Measurements from ENCODE around the gene ENAH. TPM values are rescaled to one million over a fixed set of nuclear protein-coding genes. Genes with fewer than 3 reads are reported as not detected.
"Not testable (repeated sequence)": the region's sequence is repeated elsewhere in the genome, so short reads cannot be mapped to it uniquely, and the experiment has no call there.

Gene ENAH
- total RNA-seq, 2 experiments from 2014 or later: not detected

GRCh38 chr1:225479341-225479740 lies 173.6 kb downstream of the ENAH start:
- no peaks in the 10 kb centered on the region for H3K9me3 Mint-ChIP-seq (ENCODE audit: insufficient read depth)
- peaks cover 12% of the 10 kb centered on the region for H3K36me3 Mint-ChIP-seq (ENCODE audit: low read depth)
- CTCF ChIA-PET: interaction anchor here (1.0 to 6.3 kb wide), 8 partner anchors 8 to 508 kb away, joined by 3 to 37 read pairs (median 6); no protein-coding TSS in a partner anchor
- DNase-seq (no peak), ATAC-seq (no peak)
- POLR2A ChIA-PET: interaction anchor here (1.2 kb wide), 1 partner anchor 299 kb away, joined by 3 read pairs; no protein-coding TSS in a partner anchor
- H3K27ac Mint-ChIP-seq: peak overlapping the region; percentile 19
- H3K4me3 Mint-ChIP-seq: no peak overlapping the region
- H3K4me1 Mint-ChIP-seq (ENCODE audit: low read depth): peaks cover 40% of the 10 kb centered on the region
- H3K27me3 Mint-ChIP-seq (ENCODE audit: low read depth): peaks cover 14% of the 10 kb centered on the region

GRCh38 chr1:225477296-225477911 lies 175.5 kb downstream of the ENAH start:
- no peak for ATAC-seq
- no peaks in the 10 kb centered on the region for H3K9me3 Mint-ChIP-seq (ENCODE audit: insufficient read depth)
- peaks cover 53% of the 10 kb centered on the region for H3K4me1 Mint-ChIP-seq (ENCODE audit: low read depth)
- ChIA-PET CTCF (interaction anchor here (0.6 to 6.3 kb wide), 13 partner anchors 9 to 497 kb away, joined by 3 to 43 read pairs (median 4); partner anchors contain the start of genes LBR and SRP9), POLR2A (interaction anchor here (1.7 to 3.4 kb wide), 2 partner anchors 10 to 300 kb away, joined by 5 to 23 read pairs; partner anchors contain the start of gene SRP9)
- no peak overlapping the region for H3K4me3 Mint-ChIP-seq
- H3K27ac Mint-ChIP-seq: peak overlapping the region; percentile 87
- H3K36me3 Mint-ChIP-seq (ENCODE audit: low read depth): peaks cover 12% of the 10 kb centered on the region
- no peak for DNase-seq
- peaks cover 8% of the 10 kb centered on the region for H3K27me3 Mint-ChIP-seq (ENCODE audit: low read depth)

- Mint-ChIP-seq H3K36me3 (ENCODE audit: low read depth) (peaks cover 12% of the 10 kb centered on the region), H3K27me3 (ENCODE audit: low read depth) (peaks cover 5% of the 10 kb centered on the region), H3K27ac (peak overlapping the region; percentile 87), H3K9me3 (ENCODE audit: insufficient read depth) (no peaks in the 10 kb centered on the region), H3K4me3 (no peak overlapping the region), H3K4me1 (ENCODE audit: low read depth) (peaks cover 53% of the 10 kb centered on the region)
- ChIA-PET CTCF (interaction anchor here (0.9 to 4.4 kb wide), 11 partner anchors 8 to 498 kb away, joined by 3 to 43 read pairs (median 4); partner anchors contain the start of genes LBR, SRP9 and TMEM63A), POLR2A (interaction anchor here (0.8 to 3.4 kb wide), 3 partner anchors 9 to 301 kb away, joined by 3 to 23 read pairs (median 5); partner anchors contain the start of gene SRP9)
- DNase-seq: peak; percentile 38
- peak; percentile 16 for ATAC-seq
Observed at GRCh38 chr1:225476538-225476988, 176.4 kb downstream of the ENAH start.

- CTCF ChIA-PET: interaction anchor here (0.8 to 4.4 kb wide), 20 partner anchors 8 to 499 kb away, joined by 3 to 43 read pairs (median 4); partner anchors contain the start of genes LBR, SRP9 and TMEM63A
- no peaks in the 10 kb centered on the region for H3K9me3 Mint-ChIP-seq (ENCODE audit: insufficient read depth)
- H3K4me3 Mint-ChIP-seq: no peak overlapping the region
- peak overlapping the region; percentile 87 for H3K27ac Mint-ChIP-seq
- peaks cover 12% of the 10 kb centered on the region for H3K36me3 Mint-ChIP-seq (ENCODE audit: low read depth)
- ATAC-seq: no peak
- POLR2A ChIA-PET: interaction anchor here (0.8 to 3.4 kb wide), 2 partner anchors 8 to 50 kb away, joined by 3 to 23 read pairs; no protein-coding TSS in a partner anchor
- peak; percentile 30 for DNase-seq
- H3K4me1 Mint-ChIP-seq (ENCODE audit: low read depth): peaks cover 53% of the 10 kb centered on the region
- peaks cover 5% of the 10 kb centered on the region for H3K27me3 Mint-ChIP-seq (ENCODE audit: low read depth)
Observed at GRCh38 chr1:225476100-225476511, 176.8 kb downstream of the ENAH start.

- POLR2A ChIA-PET: interaction anchor here (0.8 to 3.4 kb wide), 2 partner anchors 7 to 49 kb away, joined by 3 to 23 read pairs; no protein-coding TSS in a partner anchor
- H3K36me3 Mint-ChIP-seq (ENCODE audit: low read depth): peaks cover 12% of the 10 kb centered on the region
- peak; percentile 74 for ATAC-seq
- H3K9me3 Mint-ChIP-seq (ENCODE audit: insufficient read depth): no peaks in the 10 kb centered on the region
- H3K4me3 Mint-ChIP-seq: no peak overlapping the region
- no peak overlapping the region for H3K27ac Mint-ChIP-seq
- DNase-seq: peak; percentile 69
- peaks cover 5% of the 10 kb centered on the region for H3K27me3 Mint-ChIP-seq (ENCODE audit: low read depth)
- CTCF ChIA-PET: interaction anchor here (0.6 to 4.4 kb wide), 58 partner anchors 11 to 648 kb away, joined by 3 to 43 read pairs (median 4); partner anchors contain the start of genes LBR, SRP9 and TMEM63A
- H3K4me1 Mint-ChIP-seq (ENCODE audit: low read depth): peaks cover 51% of the 10 kb centered on the region
Observed at GRCh38 chr1:225474986-225475820, 177.7 kb downstream of the ENAH start.

GRCh38 chr1:225474439-225474985 lies 178.4 kb downstream of the ENAH start:
- Mint-ChIP-seq H3K36me3 (ENCODE audit: low read depth) (peaks cover 12% of the 10 kb centered on the region), H3K4me3 (no peak overlapping the region), H3K4me1 (ENCODE audit: low read depth) (peaks cover 51% of the 10 kb centered on the region), H3K27ac (no peak overlapping the region), H3K27me3 (ENCODE audit: low read depth) (peaks cover 5% of the 10 kb centered on the region), H3K9me3 (ENCODE audit: insufficient read depth) (no peaks in the 10 kb centered on the region)
- DNase-seq: no peak
- ATAC-seq: no peak
- ChIA-PET POLR2A (no interaction called here), CTCF (interaction anchor here (0.6 to 4.4 kb wide), 50 partner anchors 11 to 649 kb away, joined by 3 to 43 read pairs (median 4); partner anchors contain the start of genes LBR, SRP9 and TMEM63A)

- H3K27me3 Mint-ChIP-seq (ENCODE audit: low read depth); ATAC-seq; DNase-seq; H3K4me3 Mint-ChIP-seq; H3K9me3 Mint-ChIP-seq (ENCODE audit: insufficient read depth): not testable (repeated sequence)
- Mint-ChIP-seq H3K36me3 (ENCODE audit: low read depth) (peaks cover 12% of the 10 kb centered on the region), H3K27ac (peak overlapping the region; percentile 62), H3K4me1 (ENCODE audit: low read depth) (peaks cover 57% of the 10 kb centered on the region)
- ChIA-PET CTCF (interaction anchor here (0.7 to 4.4 kb wide), 46 partner anchors 9 to 649 kb away, joined by 3 to 43 read pairs (median 4); partner anchors contain the start of genes LBR, SRP9 and TMEM63A), POLR2A (interaction anchor here (0.5 to 1.5 kb wide), 7 partner anchors 13 to 588 kb away, joined by 3 to 7 read pairs (median 3); partner anchors contain the start of genes H3-3A, LBR and SRP9)
Observed at GRCh38 chr1:225473676-225474438, 179.1 kb downstream of the ENAH start.

GRCh38 chr1:225473266-225473665 lies 179.7 kb downstream of the ENAH start:
- H3K27me3 Mint-ChIP-seq (ENCODE audit: low read depth); H3K4me3 Mint-ChIP-seq; H3K9me3 Mint-ChIP-seq (ENCODE audit: insufficient read depth); ATAC-seq: not testable (repeated sequence)
- H3K36me3 Mint-ChIP-seq (ENCODE audit: low read depth): peaks cover 12% of the 10 kb centered on the region
- DNase-seq: peak; percentile 42
- CTCF ChIA-PET: interaction anchor here (0.7 to 4.4 kb wide), 14 partner anchors 9 to 514 kb away, joined by 3 to 25 read pairs (median 3); partner anchors contain the start of genes SRP9 and TMEM63A
- POLR2A ChIA-PET: interaction anchor here (0.5 to 1.5 kb wide), 7 partner anchors 12 to 589 kb away, joined by 3 to 7 read pairs (median 3); partner anchors contain the start of genes H3-3A, LBR and SRP9
- H3K27ac Mint-ChIP-seq: peak overlapping the region; percentile 62
- H3K4me1 Mint-ChIP-seq (ENCODE audit: low read depth): peaks cover 62% of the 10 kb centered on the region

- Mint-ChIP-seq H3K9me3 (ENCODE audit: insufficient read depth) (no peaks in the 10 kb centered on the region), H3K27ac (no peak overlapping the region), H3K4me3 (no peak overlapping the region), H3K36me3 (ENCODE audit: low read depth) (peaks cover 7% of the 10 kb centered on the region), H3K4me1 (ENCODE audit: low read depth) (peaks cover 53% of the 10 kb centered on the region), H3K27me3 (ENCODE audit: low read depth) (no peaks in the 10 kb centered on the region)
- ATAC-seq (no peak), DNase-seq (no peak)
- CTCF ChIA-PET: interaction anchor here (0.6 to 0.9 kb wide), 2 partner anchors 10 to 130 kb away, joined by 3 to 5 read pairs; no protein-coding TSS in a partner anchor
- POLR2A ChIA-PET: interaction anchor here (0.9 to 1.0 kb wide), 3 partner anchors 44 to 528 kb away, joined by 3 to 4 read pairs (median 3); partner anchors contain the start of genes LBR, PYCR2 and SDE2
Observed at GRCh38 chr1:225471453-225472301, 181.2 kb downstream of the ENAH start.

Data from activated CD8-positive, alpha-beta T cell treated with anti-CD3 and anti-CD28 coated beads, Interleukin-2, amount 10 ng/mL, durations not matched to agents 7 days and 5 days (primary cell).